Measurements from ENCODE around the gene MTG2.

- no peak for TF ChIP-seq CTCF (IDR thresholded peaks at IDR 0.05)
- no peak for TF ChIP-seq POLR2A (IDR thresholded peaks at IDR 0.05)
These were observed 55.9 kb downstream of the MTG2 start for GRCh38 chr20:62238569-62239277.

All from lower leg skin (tissue), 3 donors.